GM18526 (cell line): ENCODE data around the gene LRRC14B.

ENCODE experiments used
- POLR2A ChIP-seq: IDR thresholded peaks from 3 replicates; pipeline ENCODE4 v1.6.1; 2011; ENCODE audit not compliant: insufficient read length; ENCODE audit errors: extremely low read depth

Gene LRRC14B

GRCh38 chr5:191949-192690 is 825 bp downstream of the LRRC14B start:
- TF ChIP-seq POLR2A: no peak

GRCh38 chr5:192691-192969 is 1.3 kb downstream of the LRRC14B start:
- TF ChIP-seq POLR2A: no peak

GRCh38 chr5:192970-193831 is 1.9 kb downstream of the LRRC14B start:
- TF ChIP-seq POLR2A: no peak

- TF ChIP-seq POLR2A: no peak
Measured at GRCh38 chr5:194102-194501, 2.8 kb downstream of the LRRC14B start.

- TF ChIP-seq POLR2A: no peak
Measured at GRCh38 chr5:194603-195209, 3.4 kb downstream of the LRRC14B start.

- no peak for TF ChIP-seq POLR2A
Measured at GRCh38 chr5:195401-196160, 4.3 kb downstream of the LRRC14B start.

GRCh38 chr5:196350-196749 is 5.1 kb downstream of the LRRC14B start:
- TF ChIP-seq POLR2A: no peak

- no peak for TF ChIP-seq POLR2A
Measured at GRCh38 chr5:197892-198489, 6.7 kb downstream of the LRRC14B start.

- TF ChIP-seq POLR2A: no peak
Measured at GRCh38 chr5:198516-199196, 7.4 kb downstream of the LRRC14B start.

GRCh38 chr5:199197-199949 is 8.1 kb downstream of the LRRC14B start:
- no peak for TF ChIP-seq POLR2A

- no peak for TF ChIP-seq POLR2A
Measured at GRCh38 chr5:199950-200645, 8.8 kb downstream of the LRRC14B start.

- no peak for TF ChIP-seq POLR2A
Measured at GRCh38 chr5:200985-201384, 9.7 kb downstream of the LRRC14B start.

GRCh38 chr5:201672-202071 is 10.4 kb downstream of the LRRC14B start:
- no peak for TF ChIP-seq POLR2A
